Activated T-cell treated with anti-CD3 and anti-CD28 coated beads, Interleukin-2, amount 50 U/mL, for 4 hours (primary cell): ENCODE results near the gene ZNF511. TPM values are rescaled to one million over a fixed set of nuclear protein-coding genes. Genes with fewer than 3 reads are reported as not detected.

Experiments used
- ATAC-seq, 2 donors: fragments of 200-7000 bp; cut with Tn5 transposase; one replicate each; pipeline ENCODE4 v1.10.0; 2021
- DNase-seq: peaks from one replicate; pipeline ENCODE4 v3.0.0-alpha.2; 2020
- H3K27me3 Mint-ChIP-seq: one replicate; pipeline ENCODE4 v1.8.0; 2021; ENCODE audit warnings: low read depth, mixed read lengths
- H3K36me3 Mint-ChIP-seq: one replicate; pipeline ENCODE4 v1.8.0; 2022; ENCODE audit warnings: mixed read lengths; ENCODE audit not compliant: insufficient read depth
- H3K4me1 Mint-ChIP-seq: one replicate; pipeline ENCODE4 v1.8.0; 2021; ENCODE audit warnings: low read depth, mixed read lengths
- H3K4me3 Mint-ChIP-seq: one replicate; pipeline ENCODE4 v1.8.0; 2021; ENCODE audit warnings: mild to moderate bottlenecking, moderate library complexity, mixed read lengths
- H3K9me3 Mint-ChIP-seq: one replicate; pipeline ENCODE4 v1.8.0; 2021; ENCODE audit warnings: mixed read lengths
- total RNA-seq, 3 donors: library from RNA; stranded (reverse); gene quantifications; one replicate each; pipeline ENCODE4 v1.2.1, GENCODE V29; 2021

ZNF511 gene
- total RNA-seq, 3 donors from 2014 or later: 84.4 to 117 (median 97.3) TPM

GRCh38 chr10:133350950-133351329 lies 42.2 kb downstream of the ZNF511 start:
- Mint-ChIP-seq H3K36me3 (peaks cover 3% of the 10 kb centered on the region), H3K27me3 (peaks cover 14% of the 10 kb centered on the region), H3K4me3 (no peak overlapping the region), H3K9me3 (no peaks in the 10 kb centered on the region), H3K4me1 (peaks cover 3% of the 10 kb centered on the region)
- no peak for ATAC-seq
- DNase-seq: no peak

GRCh38 chr10:133351408-133352318 lies 42.9 kb downstream of the ZNF511 start:
- H3K4me3 Mint-ChIP-seq: no peak overlapping the region
- H3K4me1 Mint-ChIP-seq: peaks cover 6% of the 10 kb centered on the region
- peaks cover 3% of the 10 kb centered on the region for H3K36me3 Mint-ChIP-seq
- DNase-seq: no peak
- H3K27me3 Mint-ChIP-seq: peaks cover 10% of the 10 kb centered on the region
- H3K9me3 Mint-ChIP-seq: no peaks in the 10 kb centered on the region
- no peak for ATAC-seq

DNA sequence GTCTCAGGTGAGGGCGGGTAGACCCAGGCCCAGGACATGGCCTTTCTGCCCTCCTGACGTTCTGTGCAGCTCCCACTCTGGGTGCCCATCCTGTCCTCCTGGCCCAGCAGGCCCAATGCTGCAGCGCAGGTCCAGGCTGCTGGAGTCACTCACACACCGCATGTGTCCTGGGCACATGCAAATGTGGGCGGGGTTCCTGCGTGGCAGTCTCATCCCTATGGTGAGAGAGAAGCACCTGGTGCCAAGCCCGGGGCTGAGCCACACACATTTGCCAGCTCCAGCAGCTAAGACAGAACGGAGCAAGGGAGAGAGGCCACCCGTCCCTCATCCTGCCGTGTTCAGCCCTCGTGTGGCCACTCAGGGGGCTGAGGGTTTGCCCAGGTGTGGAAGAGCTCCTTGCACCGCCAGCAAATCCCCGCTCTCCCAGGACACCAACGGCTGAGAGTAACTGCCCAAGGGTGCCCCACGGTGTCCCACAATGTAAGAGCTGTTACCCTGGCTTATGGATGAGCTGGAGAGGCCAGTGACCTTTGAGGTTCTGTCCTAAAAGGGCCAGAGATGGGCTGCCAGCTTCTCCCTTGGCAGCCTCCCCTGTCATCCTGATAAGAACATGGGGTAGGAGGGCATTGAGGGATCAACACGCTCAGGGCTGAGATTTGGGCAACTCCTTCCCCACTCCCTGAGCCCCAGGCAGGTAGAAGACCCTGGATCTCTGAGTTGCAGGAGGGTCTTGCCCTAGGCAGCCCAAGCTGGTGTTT lies 44.7 kb downstream of the ZNF511 start:
- H3K36me3 Mint-ChIP-seq: peaks cover 3% of the 10 kb centered on the region
- H3K4me1 Mint-ChIP-seq: peaks cover 6% of the 10 kb centered on the region
- DNase-seq: no peak
- no peak overlapping the region for H3K4me3 Mint-ChIP-seq
- ATAC-seq: no peak
- H3K27me3 Mint-ChIP-seq: peaks cover 6% of the 10 kb centered on the region
- no peaks in the 10 kb centered on the region for H3K9me3 Mint-ChIP-seq

- Mint-ChIP-seq H3K9me3 (no peaks in the 10 kb centered on the region), H3K27me3 (peaks cover 2% of the 10 kb centered on the region), H3K4me1 (peaks cover 5% of the 10 kb centered on the region), H3K36me3 (peaks cover 3% of the 10 kb centered on the region), H3K4me3 (no peak overlapping the region)
- no peak for DNase-seq
- no peak for ATAC-seq
Observed at GRCh38 chr10:133353988-133354605, 45.4 kb downstream of the ZNF511 start.

GRCh38 chr10:133354672-133355240 lies 46.0 kb downstream of the ZNF511 start:
- no peaks in the 10 kb centered on the region for H3K9me3 Mint-ChIP-seq
- ATAC-seq: no peak
- no peaks in the 10 kb centered on the region for H3K27me3 Mint-ChIP-seq
- no peak overlapping the region for H3K4me3 Mint-ChIP-seq
- peaks cover 3% of the 10 kb centered on the region for H3K36me3 Mint-ChIP-seq
- H3K4me1 Mint-ChIP-seq: peaks cover 3% of the 10 kb centered on the region
- no peak for DNase-seq

GRCh38 chr10:133355266-133355665 lies 46.6 kb downstream of the ZNF511 start:
- H3K4me3 Mint-ChIP-seq: no peak overlapping the region
- H3K9me3 Mint-ChIP-seq: no peaks in the 10 kb centered on the region
- H3K27me3 Mint-ChIP-seq: no peaks in the 10 kb centered on the region
- H3K4me1 Mint-ChIP-seq: peaks cover 3% of the 10 kb centered on the region
- H3K36me3 Mint-ChIP-seq: peaks cover 3% of the 10 kb centered on the region
- DNase-seq (no peak), ATAC-seq (no peak)

DNA sequence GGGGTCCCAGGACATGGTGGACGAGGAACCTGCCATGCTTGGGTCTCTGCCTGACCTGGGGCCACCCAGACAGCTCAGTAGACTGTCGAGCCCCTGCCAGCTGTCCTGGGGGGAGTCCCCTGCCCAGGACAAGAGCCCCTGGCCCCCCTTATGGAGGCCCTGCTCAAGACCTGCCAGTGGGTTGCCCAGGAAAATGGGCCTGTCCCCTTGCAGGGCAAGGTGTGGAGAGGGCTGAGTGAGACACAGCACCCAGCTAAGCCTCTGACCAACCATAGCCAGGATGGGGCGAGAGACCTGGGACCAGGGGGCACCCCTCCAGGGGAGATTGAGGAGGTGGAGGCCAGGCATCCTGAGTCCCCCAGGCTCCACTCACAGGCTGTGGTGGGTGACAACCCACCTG lies 47.3 kb downstream of the ZNF511 start:
- H3K4me3 Mint-ChIP-seq: peak overlapping the region; percentile 67
- H3K36me3 Mint-ChIP-seq: peaks cover 3% of the 10 kb centered on the region
- H3K27me3 Mint-ChIP-seq: no peaks in the 10 kb centered on the region
- no peak for ATAC-seq
- peaks cover 3% of the 10 kb centered on the region for H3K4me1 Mint-ChIP-seq
- DNase-seq: no peak
- H3K9me3 Mint-ChIP-seq: no peaks in the 10 kb centered on the region

DNA sequence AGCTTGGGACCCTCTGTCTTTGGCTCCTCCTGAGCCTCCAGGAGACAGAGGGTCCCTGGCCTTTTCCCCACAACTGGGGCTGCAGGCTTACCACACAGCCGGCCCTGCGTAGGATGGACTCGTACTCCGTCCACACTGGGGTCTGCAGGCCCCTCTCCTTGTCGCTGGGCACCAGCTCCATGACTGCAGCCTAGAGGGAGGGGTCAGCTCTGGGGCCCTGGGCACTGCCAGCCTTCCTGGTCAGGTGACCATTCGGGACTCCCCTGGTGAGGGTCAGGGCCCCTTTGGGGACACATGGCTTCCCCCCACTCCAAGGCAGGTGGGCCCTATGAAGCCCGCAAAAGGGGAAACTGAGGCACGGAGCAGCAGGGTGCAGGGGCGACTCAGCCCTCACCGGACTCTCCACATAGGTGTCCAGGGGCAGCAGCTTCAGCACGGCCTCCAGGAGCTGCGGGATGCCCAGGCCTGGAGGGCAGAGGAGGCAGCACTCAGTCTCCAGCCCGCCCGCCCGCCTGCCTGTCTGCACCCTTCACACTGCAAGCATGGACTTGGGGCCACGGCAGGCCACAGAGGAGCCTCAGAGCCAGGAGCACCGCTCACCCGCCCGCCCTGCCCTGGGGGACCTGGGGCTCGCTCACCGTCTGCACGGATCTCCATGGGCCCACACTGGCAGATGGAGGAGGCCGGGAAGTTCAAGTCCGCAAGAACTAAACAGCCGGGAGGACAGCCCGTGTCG lies 48.0 kb downstream of the ZNF511 start:
- Mint-ChIP-seq H3K9me3 (no peaks in the 10 kb centered on the region), H3K4me3 (peak overlapping the region; percentile 81), H3K27me3 (no peaks in the 10 kb centered on the region), H3K4me1 (peaks cover 7% of the 10 kb centered on the region), H3K36me3 (peaks cover 3% of the 10 kb centered on the region)
- no peak for ATAC-seq
- no peak for DNase-seq

DNA sequence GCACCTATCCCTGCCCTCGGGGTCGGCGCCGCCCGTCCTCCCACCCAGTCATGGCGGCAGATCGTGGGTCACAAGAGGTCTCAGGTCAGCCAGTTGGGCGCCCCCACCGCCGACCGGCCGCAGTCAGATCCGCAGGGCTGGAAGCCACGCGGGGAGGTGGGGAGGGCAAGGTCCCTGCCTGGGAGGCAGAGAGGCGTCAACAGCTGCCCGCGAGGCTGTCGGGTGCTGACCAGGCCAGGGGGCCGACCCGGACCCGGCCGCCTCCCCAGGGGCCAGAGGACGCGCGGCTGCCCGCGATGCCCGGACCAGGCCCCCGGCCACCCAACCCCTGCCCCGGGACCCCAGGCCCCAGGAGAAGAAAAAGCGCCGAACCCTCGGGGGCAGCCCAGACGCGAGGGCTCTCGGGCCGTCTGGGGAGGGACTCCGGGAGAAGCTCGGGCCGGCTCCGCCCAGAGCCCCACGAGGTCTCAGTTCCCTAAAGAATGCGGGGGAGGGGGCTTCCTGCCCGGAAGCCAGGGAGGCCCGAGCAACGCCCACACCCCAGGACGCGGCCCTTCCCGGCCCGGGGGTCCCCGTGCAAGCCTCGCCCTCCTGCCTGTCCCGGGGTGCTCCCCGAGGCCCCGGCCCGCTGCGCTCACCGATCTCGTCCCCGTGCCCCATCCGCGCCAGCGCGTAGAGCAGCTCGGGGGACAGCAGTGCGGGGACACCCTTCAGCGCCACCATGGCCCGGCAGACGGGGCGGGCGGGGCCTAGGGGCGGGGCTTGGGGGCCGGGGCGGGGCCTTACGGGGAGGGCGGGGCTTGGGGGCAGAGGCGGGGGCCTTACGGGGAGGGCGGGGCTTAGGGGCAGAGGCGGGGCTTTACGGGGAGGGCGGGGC lies 48.8 kb downstream of the ZNF511 start, which contains the start of gene FUOM:
Gene FUOM, minus strand, starts transcription at position 735 of the 877 bp plus-strand sequence. Its CDS starts 12 bp downstream, at position 723.
- peak; percentile 60 for DNase-seq
- Mint-ChIP-seq H3K9me3 (no peaks in the 10 kb centered on the region), H3K4me3 (peak within 1 kb of the TSS; percentile 81), H3K4me1 (peaks cover 10% of the 10 kb centered on the region), H3K36me3 (peaks cover 10% of the 10 kb centered on the region), H3K27me3 (no peaks in the 10 kb centered on the region)
- ATAC-seq: peak; percentile 85 to 87

DNA sequence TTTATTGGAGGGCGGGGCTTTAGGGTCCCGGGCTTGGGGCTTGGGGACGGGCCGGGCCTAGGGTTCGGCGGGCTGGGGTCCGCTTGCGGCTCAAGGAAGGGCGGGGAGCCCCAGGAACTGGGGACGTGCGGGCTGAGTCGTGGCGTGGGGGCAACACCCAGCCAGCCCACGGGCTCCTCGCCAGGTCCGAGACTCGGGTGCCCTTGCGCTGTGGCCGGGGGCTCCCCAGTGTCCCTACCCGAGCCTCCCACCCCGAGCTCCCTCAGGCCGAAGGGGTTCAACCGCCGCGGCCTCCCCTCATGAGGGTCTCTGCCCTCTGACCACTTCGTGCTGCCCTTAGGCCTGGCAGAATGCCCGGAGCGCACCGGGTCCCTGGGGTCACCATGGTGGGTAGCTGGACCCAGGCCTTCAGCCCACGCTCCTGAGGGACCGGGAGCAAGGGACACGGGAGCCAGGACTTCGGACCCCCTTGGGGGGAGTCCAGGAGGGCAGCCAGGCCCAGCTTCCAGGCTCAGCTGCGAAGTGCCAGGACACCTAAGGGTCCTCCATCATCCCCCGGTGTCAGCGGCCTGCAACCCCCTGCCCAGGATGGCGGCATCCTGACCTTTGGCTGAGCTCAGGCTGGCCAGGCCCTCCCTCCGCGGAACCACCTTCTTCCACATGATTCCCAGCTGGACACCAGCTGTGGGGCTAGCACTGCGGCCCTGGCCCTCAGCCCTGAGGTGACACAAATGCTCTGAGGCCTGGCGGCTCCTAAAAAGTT lies 49.6 kb downstream of the ZNF511 start:
- Mint-ChIP-seq H3K36me3 (peaks cover 10% of the 10 kb centered on the region), H3K4me1 (peaks cover 10% of the 10 kb centered on the region), H3K4me3 (no peak overlapping the region), H3K9me3 (no peaks in the 10 kb centered on the region), H3K27me3 (no peaks in the 10 kb centered on the region)
- ATAC-seq (peak in 1 of 2 donors; percentile 7), DNase-seq (no peak)

- no peaks in the 10 kb centered on the region for H3K27me3 Mint-ChIP-seq
- H3K4me3 Mint-ChIP-seq: no peak overlapping the region
- peaks cover 10% of the 10 kb centered on the region for H3K36me3 Mint-ChIP-seq
- no peak for DNase-seq
- peaks cover 10% of the 10 kb centered on the region for H3K4me1 Mint-ChIP-seq
- no peak for ATAC-seq
- H3K9me3 Mint-ChIP-seq: no peaks in the 10 kb centered on the region
Observed at GRCh38 chr10:133358925-133359310, 50.2 kb downstream of the ZNF511 start.

DNA sequence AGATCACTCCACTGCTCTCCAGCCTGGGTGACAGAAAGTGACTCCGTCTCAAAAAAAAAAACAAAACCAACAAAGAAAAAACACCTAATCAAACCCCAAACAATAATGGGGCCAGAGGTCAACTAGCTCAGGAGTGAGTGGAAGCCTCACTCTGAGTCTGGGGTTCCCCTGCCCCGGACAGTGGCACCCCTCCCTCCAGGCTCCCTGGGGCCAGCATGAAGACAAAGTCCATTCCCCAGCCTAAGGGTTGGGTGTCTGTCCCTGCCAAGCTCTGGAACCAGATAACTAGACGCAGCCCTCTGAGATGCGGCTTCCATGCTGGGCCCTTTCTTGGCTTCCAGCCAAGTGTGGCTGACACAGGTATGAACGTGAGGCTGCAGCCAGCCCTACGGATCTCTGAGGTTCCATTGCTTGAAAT lies 50.8 kb downstream of the ZNF511 start:
- Mint-ChIP-seq H3K27me3 (no peaks in the 10 kb centered on the region), H3K36me3 (peaks cover 10% of the 10 kb centered on the region), H3K9me3 (no peaks in the 10 kb centered on the region), H3K4me1 (peaks cover 10% of the 10 kb centered on the region), H3K4me3 (no peak overlapping the region)
- ATAC-seq: no peak
- DNase-seq: peak; percentile 28
